CD14-positive monocyte (primary cell): ENCODE measurements around the gene OR4S1. TPM values are rescaled to one million over a fixed set of nuclear protein-coding genes. Genes with fewer than 3 reads are reported as not detected.

Experiments used
- DNase-seq, 3 donors: peaks; one replicate each; pipeline ENCODE4 v3.0.0-alpha.2; 2011 to 2022
- H2AFZ ChIP-seq: 2 replicates; pipeline ENCODE4 v1.6.0; 2012; ENCODE audit warnings: mild to moderate bottlenecking, low read depth, low read length, inconsistent platforms; ENCODE audit not compliant: insufficient read depth, poor library complexity, severe bottlenecking
- H3K27ac ChIP-seq, 2 donors: 1 replicate in 1 of 2; 2 replicates in 1 of 2; pipeline ENCODE4 v1.5.1; 2012 to 2013; ENCODE audit warnings: low read length in 2 of 2, control low read depth in 1 of 2, inconsistent platforms in 1 of 2, low read depth in 1 of 2, mild to moderate bottlenecking in 1 of 2
- H3K27me3 ChIP-seq, 2 donors: one replicate each; pipeline versions ENCODE4 v1.6.0 to v1.6.1; 2011 to 2013; ENCODE audit warnings: low read length in 2 of 2; ENCODE audit not compliant: control insufficient read depth in 2 of 2, insufficient read depth in 2 of 2
- H3K36me3 ChIP-seq, 2 donors: replicated peaks in 1 of 2; 1 replicate in 1 of 2; 2 replicates in 1 of 2; pipeline versions ENCODE4 v1.5.1 to v1.6.1; 2012 to 2013; ENCODE audit warnings: low read length in 2 of 2, control low read depth in 1 of 2, inconsistent platforms in 1 of 2, mild to moderate bottlenecking in 1 of 2; ENCODE audit not compliant: insufficient read depth in 2 of 2, control insufficient read depth in 1 of 2
- H3K4me1 ChIP-seq, 2 donors: 1 replicate in 1 of 2; 2 replicates in 1 of 2; pipeline versions ENCODE4 v1.5.1 to v1.6.1; 2012 to 2013; ENCODE audit warnings: low read length in 2 of 2, control low read depth in 1 of 2, inconsistent platforms in 1 of 2, mild to moderate bottlenecking in 1 of 2, moderate library complexity in 1 of 2; ENCODE audit not compliant: insufficient read depth in 2 of 2, control insufficient read depth in 1 of 2
- H3K4me2 ChIP-seq: replicated peaks from 2 replicates; pipeline ENCODE3; 2012; ENCODE audit warnings: low read length, moderate library complexity, mild to moderate bottlenecking; ENCODE audit not compliant: poor library complexity, severe bottlenecking; ENCODE audit errors: extremely low read depth
- H3K4me3 ChIP-seq, 3 experiments: fragments of 200-600 bp in 1 of 3; sonication (generic) in 1 of 3; replicated peaks in 1 of 3; 1 replicate in 2 of 3; 2 replicates in 1 of 3; pipeline ENCODE4 v1.5.1; 2011 to 2013; ENCODE audit warnings: low read length in 3 of 3, mild to moderate bottlenecking in 3 of 3, control low read depth in 2 of 3, low read depth in 2 of 3, inconsistent platforms in 1 of 3, moderate library complexity in 1 of 3
- H3K79me2 ChIP-seq: 2 replicates; pipeline ENCODE4 v1.6.0; 2012; ENCODE audit warnings: mild to moderate bottlenecking, control low read depth, inconsistent platforms, low read length, moderate library complexity; ENCODE audit not compliant: insufficient read depth
- H3K9ac ChIP-seq: 2 replicates; pipeline ENCODE4 v1.6.0; 2017; ENCODE audit warnings: low read length, mild to moderate bottlenecking; ENCODE audit not compliant: insufficient read depth, poor library complexity, severe bottlenecking
- H3K9me3 ChIP-seq, 2 donors: replicated peaks in 1 of 2; 1 replicate in 1 of 2; 2 replicates in 1 of 2; pipeline versions ENCODE4 v1.5.1 to v1.6.1; 2012 to 2013; ENCODE audit warnings: low read length in 2 of 2, control low read depth in 1 of 2; ENCODE audit not compliant: control insufficient read depth in 1 of 2, insufficient read depth in 1 of 2
- H4K20me1 ChIP-seq: 2 replicates; pipeline ENCODE4 v1.6.0; 2012; ENCODE audit warnings: mild to moderate bottlenecking, low read length, control low read depth, moderate library complexity; ENCODE audit not compliant: insufficient read depth
- H3K27ac Mint-ChIP-seq, 7 donors: one replicate each; pipeline ENCODE4 v1.8.0; 2020; ENCODE audit warnings: mild to moderate bottlenecking in 7 of 7, mixed read lengths in 7 of 7, moderate library complexity in 6 of 7, inconsistent platforms in 2 of 7
- H3K27me3 Mint-ChIP-seq, 3 donors: one replicate each; pipeline ENCODE4 v1.8.0; 2021 to 2022; ENCODE audit warnings: low read depth in 3 of 3, mild to moderate bottlenecking in 3 of 3, mixed read lengths in 3 of 3, moderate library complexity in 3 of 3, inconsistent platforms in 1 of 3
- H3K36me3 Mint-ChIP-seq, 2 donors: one replicate each; pipeline ENCODE4 v1.8.0; 2020; ENCODE audit warnings: mixed read lengths in 2 of 2, inconsistent platforms in 1 of 2, mild to moderate bottlenecking in 1 of 2
- H3K4me1 Mint-ChIP-seq: one replicate; pipeline ENCODE4 v1.8.0; 2020; ENCODE audit warnings: mild to moderate bottlenecking, mixed read lengths
- H3K4me3 Mint-ChIP-seq, 2 donors: one replicate each; pipeline ENCODE4 v1.8.0; 2020; ENCODE audit warnings: mild to moderate bottlenecking in 2 of 2, mixed read lengths in 2 of 2, moderate library complexity in 1 of 2
- H3K9me3 Mint-ChIP-seq, 7 donors: one replicate each; pipeline ENCODE4 v1.8.0; 2020 to 2022; ENCODE audit warnings: mixed read lengths in 7 of 7, mild to moderate bottlenecking in 6 of 7, moderate library complexity in 6 of 7, inconsistent platforms in 2 of 7
- WGBS: methylation state at CpG from one replicate; pipeline ENCODE4 v1.1.5; 2013; ENCODE audit warnings: missing lambda C conversion rate; ENCODE audit not compliant: insufficient coverage; 5-methylcytosine and 5-hydroxymethylcytosine counted together
- intact Hi-C, 2 donors: fragments of 100-400 bp; cut with micrococcal nuclease; formaldehyde crosslinking; loops; one replicate each; pipeline versions ENCODE4 v1.15.0 to v1.15.1; 2023
- polyA plus RNA-seq, 3 donors: library from polyadenylated mRNA; depleted of rRNA in 1 of 3; unstranded in 2 of 3; stranded (reverse) in 1 of 3; fragments of 300-500 nt in 2 of 3; fragments of >200 nt in 1 of 3; fragmentation: Illumina TruSeq in 2 of 3; gene quantifications; 1 replicate in 2 of 3; 2 replicates in 1 of 3; pipeline ENCODE4 v1.2.3, GENCODE V29; 2012 to 2021
- TF ChIP-seq, protein P1 (sequence below): fragments of 200-600 bp; IDR thresholded peaks from one replicate; pipeline ENCODE4 v1.8.0; 2022; ENCODE audit warnings: antibody characterized with exemption, mild to moderate bottlenecking

The OR4S1 gene
- polyA plus RNA-seq, 3 donors = not detected

DNA sequence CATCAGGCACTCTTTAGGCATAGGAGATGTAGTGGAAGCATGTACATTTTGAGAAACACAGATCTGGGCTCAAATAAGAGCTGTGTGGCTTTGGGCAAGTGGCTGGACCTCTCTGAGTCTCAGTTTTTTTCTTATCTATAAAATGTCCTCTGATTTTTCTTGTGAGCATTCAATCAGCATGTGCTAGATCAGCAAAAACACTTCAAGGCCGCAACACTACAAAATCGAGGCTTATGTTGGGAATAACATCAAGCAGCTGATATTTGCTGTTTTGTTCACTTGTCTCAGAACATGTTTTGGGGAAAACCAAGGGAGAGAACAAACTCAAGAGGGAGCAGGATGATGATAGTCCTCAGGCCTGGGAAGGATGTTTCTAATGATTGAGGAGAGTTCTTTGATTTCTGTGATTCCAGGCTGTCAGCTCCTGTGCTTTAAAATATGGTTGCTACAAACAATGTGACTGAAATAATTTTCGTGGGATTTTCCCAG lies 42.6 kb upstream of the OR4S1 start, which contains the start of gene OR4X1:
TSS of gene OR4X1 (plus strand) at position 439 of the 489 bp plus-strand sequence. CDS start at position 439, 0 bp downstream.
- no peaks in the 10 kb centered on the region for H3K36me3 ChIP-seq
- no peaks in the 10 kb centered on the region for H3K79me2 ChIP-seq
- no peaks in the 10 kb centered on the region for H3K4me1 ChIP-seq
- H4K20me1 ChIP-seq = no peaks in the 10 kb centered on the region
- WGBS = 43% methylated on average over 1 of the region's 3 CpGs
- Mint-ChIP-seq H3K4me1 (no peaks in the 10 kb centered on the region), H3K27ac (no peak within 1 kb of the TSS), H3K36me3 (no peaks in the 10 kb centered on the region), H3K9me3 (peaks cover 0 to 6% (median 0%) of the 10 kb centered on the region in 7 donors), H3K4me3 (no peak within 1 kb of the TSS), H3K27me3 (peaks cover 0 to 2% (median 0%) of the 10 kb centered on the region in 3 donors)
- no peak within 1 kb of the TSS for H3K9ac ChIP-seq
- H3K9me3 ChIP-seq = no peaks in the 10 kb centered on the region
- H3K27me3 ChIP-seq = no peaks in the 10 kb centered on the region
- H2AFZ ChIP-seq = no peak within 1 kb of the TSS
- TF ChIP-seq, protein P1, sequence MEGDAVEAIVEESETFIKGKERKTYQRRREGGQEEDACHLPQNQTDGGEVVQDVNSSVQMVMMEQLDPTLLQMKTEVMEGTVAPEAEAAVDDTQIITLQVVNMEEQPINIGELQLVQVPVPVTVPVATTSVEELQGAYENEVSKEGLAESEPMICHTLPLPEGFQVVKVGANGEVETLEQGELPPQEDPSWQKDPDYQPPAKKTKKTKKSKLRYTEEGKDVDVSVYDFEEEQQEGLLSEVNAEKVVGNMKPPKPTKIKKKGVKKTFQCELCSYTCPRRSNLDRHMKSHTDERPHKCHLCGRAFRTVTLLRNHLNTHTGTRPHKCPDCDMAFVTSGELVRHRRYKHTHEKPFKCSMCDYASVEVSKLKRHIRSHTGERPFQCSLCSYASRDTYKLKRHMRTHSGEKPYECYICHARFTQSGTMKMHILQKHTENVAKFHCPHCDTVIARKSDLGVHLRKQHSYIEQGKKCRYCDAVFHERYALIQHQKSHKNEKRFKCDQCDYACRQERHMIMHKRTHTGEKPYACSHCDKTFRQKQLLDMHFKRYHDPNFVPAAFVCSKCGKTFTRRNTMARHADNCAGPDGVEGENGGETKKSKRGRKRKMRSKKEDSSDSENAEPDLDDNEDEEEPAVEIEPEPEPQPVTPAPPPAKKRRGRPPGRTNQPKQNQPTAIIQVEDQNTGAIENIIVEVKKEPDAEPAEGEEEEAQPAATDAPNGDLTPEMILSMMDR = no peak
- no peak for DNase-seq
- H3K4me2 ChIP-seq = no peak within 1 kb of the TSS
- no peak within 1 kb of the TSS for H3K27ac ChIP-seq
- no peak within 1 kb of the TSS for H3K4me3 ChIP-seq
- intact Hi-C loops = no loop called here

DNA sequence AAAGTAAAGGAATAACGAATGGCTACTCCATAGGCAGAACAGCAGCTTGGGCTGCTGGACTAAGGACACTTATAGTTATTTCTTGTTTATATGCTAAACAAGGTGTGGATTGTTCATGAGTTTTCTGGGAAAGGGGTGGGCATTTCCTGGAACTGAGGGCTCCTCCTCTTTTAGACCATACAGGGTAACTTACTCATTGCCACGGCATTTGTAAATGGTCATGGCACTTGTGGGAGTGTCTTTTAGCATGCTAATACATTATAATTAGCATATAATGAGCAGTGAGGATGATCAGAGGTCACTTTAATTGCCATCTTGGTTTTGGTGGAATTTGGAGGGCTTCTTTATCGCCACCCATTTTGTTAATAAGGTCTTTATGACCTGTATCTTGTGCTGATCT lies 35.4 kb upstream of the OR4S1 start:
- Histone ChIP-seq H4K20me1 (no peaks in the 10 kb centered on the region), H2AFZ (no peak overlapping the region), H3K79me2 (no peaks in the 10 kb centered on the region), H3K4me1 (no peaks in the 10 kb centered on the region), H3K4me3 (no peak overlapping the region), H3K4me2 (no peak overlapping the region), H3K9ac (no peak overlapping the region), H3K36me3 (no peaks in the 10 kb centered on the region), H3K9me3 (no peaks in the 10 kb centered on the region), H3K27me3 (no peaks in the 10 kb centered on the region), H3K27ac (no peak overlapping the region)
- H3K27me3 Mint-ChIP-seq = peaks cover 0 to 3% (median 2%) of the 10 kb centered on the region in 3 donors
- no peak for DNase-seq
- H3K4me1 Mint-ChIP-seq = no peaks in the 10 kb centered on the region
- TF ChIP-seq, protein P1 = no peak
- 100% methylated on average over 1 of the region's 3 CpGs for WGBS
- H3K27ac Mint-ChIP-seq = no peak overlapping the region
- peaks cover 0 to 2% (median 0%) of the 10 kb centered on the region in 7 donors for H3K9me3 Mint-ChIP-seq
- H3K4me3 Mint-ChIP-seq = no peak overlapping the region
- H3K36me3 Mint-ChIP-seq = no peaks in the 10 kb centered on the region
- intact Hi-C loops = no loop called here
